ENCODE results near the gene TMEM158.

The TMEM158 gene
- 0 to 0.07 reads per million in 2 donors for total RNA-seq

GRCh38 chr3:45226206-45226915 is at the start of gene TMEM158:
TMEM158 (minus strand) TSS chr3:45226287; CDS start chr3:45226027, 260 bp downstream.
- DNase-seq, result peak; percentile 61

- DNase-seq, result no peak
These were observed 49.1 kb upstream of the TMEM158 start for GRCh38 chr3:45275006-45275704.

- DNase-seq, result no peak
These were observed 47.8 kb upstream of the TMEM158 start for GRCh38 chr3:45273681-45274515.

- DNase-seq, result no peak
These were observed 46.9 kb upstream of the TMEM158 start for GRCh38 chr3:45272828-45273470.

- no peak for DNase-seq
These were observed 46.1 kb upstream of the TMEM158 start for GRCh38 chr3:45272032-45272810.

GRCh38 chr3:45269952-45270351 is 43.9 kb upstream of the TMEM158 start:
- DNase-seq, result no peak

- no peak for DNase-seq
These were observed 41.0 kb upstream of the TMEM158 start for GRCh38 chr3:45267097-45267496.

GRCh38 chr3:45261333-45262110 is 35.4 kb upstream of the TMEM158 start:
- DNase-seq, result no peak

- DNase-seq, result no peak
These were observed 33.0 kb upstream of the TMEM158 start for GRCh38 chr3:45259133-45259532.

GRCh38 chr3:45258317-45258716 is 32.2 kb upstream of the TMEM158 start:
- no peak for DNase-seq

- DNase-seq, result no peak
These were observed 27.2 kb upstream of the TMEM158 start for GRCh38 chr3:45253316-45253715.

GRCh38 chr3:45252826-45253225 is 26.7 kb upstream of the TMEM158 start:
- DNase-seq, result no peak

- DNase-seq, result no peak
These were observed 23.3 kb upstream of the TMEM158 start for GRCh38 chr3:45249391-45249790.

GRCh38 chr3:45246241-45246640 is 20.2 kb upstream of the TMEM158 start:
- no peak for DNase-seq

GRCh38 chr3:45244356-45244755 is 18.3 kb upstream of the TMEM158 start:
- DNase-seq, result no peak

GRCh38 chr3:45241206-45241605 is 15.1 kb upstream of the TMEM158 start:
- DNase-seq, result no peak

GRCh38 chr3:45240292-45240691 is 14.2 kb upstream of the TMEM158 start:
- DNase-seq, result no peak

- no peak for DNase-seq
These were observed 13.2 kb upstream of the TMEM158 start for GRCh38 chr3:45239254-45239653.

GRCh38 chr3:45236964-45237363 is 10.9 kb upstream of the TMEM158 start:
- no peak for DNase-seq

- no peak for DNase-seq
These were observed 9.3 kb upstream of the TMEM158 start for GRCh38 chr3:45235409-45235808.

GRCh38 chr3:45234250-45234649 is 8.2 kb upstream of the TMEM158 start:
- no peak for DNase-seq
